ENCODE measurements around the gene C4orf50.

Gene C4orf50

GRCh38 chr4:6018331-6018730 is at the start of gene C4orf50:
Gene C4orf50, minus strand, starts transcription at chr4:6018431.
- ATAC-seq = no peak
- TF ChIP-seq TCF4 (CRISPR knock-in tag; IDR thresholded peaks at IDR 0.05; ENCODE audit: borderline replicate concordance) (no peak), SNAI2 (CRISPR knock-in tag; IDR thresholded peaks at IDR 0.05) (no peak), CSRNP3 (CRISPR knock-in tag; IDR thresholded peaks at IDR 0.05) (no peak), GLIS3 (CRISPR knock-in tag; IDR thresholded peaks at IDR 0.05) (no peak), PPARA (CRISPR knock-in tag; IDR thresholded peaks at IDR 0.05; ENCODE audit: borderline replicate concordance) (no peak), ZNF565 (CRISPR knock-in tag; conservative IDR thresholded peaks at IDR 0.05; ENCODE audit: low read depth) (no peak), ZC3H10 (CRISPR knock-in tag; IDR thresholded peaks at IDR 0.05) (no peak), ARNTL (CRISPR knock-in tag; IDR thresholded peaks at IDR 0.05; ENCODE audit: borderline replicate concordance, low read depth) (no peak), OSR1 (CRISPR knock-in tag; IDR thresholded peaks at IDR 0.05) (no peak), RARB (CRISPR knock-in tag; IDR thresholded peaks at IDR 0.05) (no peak), ZFP30 (CRISPR knock-in tag; IDR thresholded peaks at IDR 0.05) (no peak), BACH2 (CRISPR knock-in tag; IDR thresholded peaks at IDR 0.05; ENCODE audit: borderline replicate concordance) (no peak), CSDC2 (CRISPR knock-in tag; IDR thresholded peaks at IDR 0.05) (no peak), POU6F1 (CRISPR knock-in tag; IDR thresholded peaks at IDR 0.05; ENCODE audit: borderline replicate concordance, low read depth) (no peak), TOX (CRISPR knock-in tag; IDR thresholded peaks at IDR 0.05; ENCODE audit: borderline replicate concordance) (no peak), ISL1 (CRISPR knock-in tag; IDR thresholded peaks at IDR 0.05) (no peak), ZNF8 (CRISPR knock-in tag; IDR thresholded peaks at IDR 0.05) (no peak), CREB5 (CRISPR knock-in tag; IDR thresholded peaks at IDR 0.05; ENCODE audit: low read depth) (no peak), ESRRG (CRISPR knock-in tag; IDR thresholded peaks at IDR 0.05) (no peak)

- TF ChIP-seq CSRNP3 (CRISPR knock-in tag; IDR thresholded peaks at IDR 0.05) (no peak), TOX (CRISPR knock-in tag; IDR thresholded peaks at IDR 0.05; ENCODE audit: borderline replicate concordance) (no peak), TCF4 (CRISPR knock-in tag; IDR thresholded peaks at IDR 0.05; ENCODE audit: borderline replicate concordance) (no peak), ZFP3 (CRISPR knock-in tag; IDR thresholded peaks at IDR 0.05) (no peak)
- no peak for ATAC-seq
These were observed 47.8 kb upstream of the C4orf50 start for GRCh38 chr4:6065934-6066590.

GRCh38 chr4:6065166-6065565 is 46.9 kb upstream of the C4orf50 start:
- no peak for TF ChIP-seq TSHZ2 (CRISPR knock-in tag; IDR thresholded peaks at IDR 0.05)
- TF ChIP-seq PPARA (CRISPR knock-in tag; IDR thresholded peaks at IDR 0.05; ENCODE audit: borderline replicate concordance) = no peak
- TF ChIP-seq ZNF70 (CRISPR knock-in tag; IDR thresholded peaks at IDR 0.05) = no peak
- TF ChIP-seq ZNF565 (CRISPR knock-in tag; conservative IDR thresholded peaks at IDR 0.05; ENCODE audit: low read depth) = no peak
- no peak for TF ChIP-seq CSDC2 (CRISPR knock-in tag; IDR thresholded peaks at IDR 0.05)
- TF ChIP-seq CSRNP3 (CRISPR knock-in tag; IDR thresholded peaks at IDR 0.05) = no peak
- no peak for TF ChIP-seq ZNF8 (CRISPR knock-in tag; IDR thresholded peaks at IDR 0.05)
- no peak for TF ChIP-seq GLIS3 (CRISPR knock-in tag; IDR thresholded peaks at IDR 0.05)
- no peak for TF ChIP-seq OSR1 (CRISPR knock-in tag; IDR thresholded peaks at IDR 0.05)
- no peak for ATAC-seq

Data from SK-N-SH treated with all-trans-retinoic acid at 6 μM for 48 hours (cell line).